Activated T-cell treated with anti-CD3 and anti-CD28 coated beads, Interleukin-2, amount 50 U/mL, for 72 hours (primary cell): Measurements from ENCODE around the gene UROC1. TPM values are rescaled to one million over a fixed set of nuclear protein-coding genes. Genes with fewer than 3 reads are reported as not detected.
A peak's percentile ranks its signal among the peaks of the same experiment; 100 is the strongest.

ENCODE experiments used
- ATAC-seq, 2 donors: fragments of 150-1000 bp; cut with Tn5 transposase; replicated peaks in 1 of 2; 2 replicates each; pipeline ENCODE4 v1.10.0; 2021; ENCODE audit warnings: moderate library complexity in 2 of 2, mild to moderate bottlenecking in 1 of 2
- DNase-seq, 2 donors: peaks; one replicate each; pipeline ENCODE4 v3.0.0; 2021 to 2022; ENCODE audit warnings: mixed read lengths in 1 of 2
- H3K27ac Mint-ChIP-seq: one replicate; pipeline ENCODE4 v1.8.0; 2022; ENCODE audit warnings: mild to moderate bottlenecking, moderate library complexity, mixed read lengths
- H3K27me3 Mint-ChIP-seq: one replicate; pipeline ENCODE4 v1.8.0; 2022; ENCODE audit warnings: low read depth, mixed read lengths
- H3K36me3 Mint-ChIP-seq, 2 donors: one replicate each; pipeline ENCODE4 v1.8.0; 2022; ENCODE audit warnings: mixed read lengths in 2 of 2, mild to moderate bottlenecking in 1 of 2; ENCODE audit not compliant: insufficient read depth in 2 of 2
- H3K4me1 Mint-ChIP-seq: one replicate; pipeline ENCODE4 v1.8.0; 2022; ENCODE audit warnings: low read depth, mixed read lengths
- H3K4me3 Mint-ChIP-seq, 2 donors: one replicate each; pipeline ENCODE4 v1.8.0; 2022; ENCODE audit warnings: mild to moderate bottlenecking in 2 of 2, mixed read lengths in 2 of 2, moderate library complexity in 2 of 2
- H3K9me3 Mint-ChIP-seq, 2 donors: one replicate each; pipeline ENCODE4 v1.8.0; 2022; ENCODE audit warnings: mixed read lengths in 2 of 2
- total RNA-seq, 2 donors: library from RNA; stranded (reverse); gene quantifications; one replicate each; pipeline ENCODE4 v1.2.3, GENCODE V29; 2022

Gene UROC1
- total RNA-seq, 2 donors from 2014 or later: not detected

GRCh38 chr3:126533506-126533905 is 15.9 kb upstream of the UROC1 start:
- Mint-ChIP-seq H3K9me3 (no peaks in the 10 kb centered on the region), H3K4me3 (no peak overlapping the region), H3K36me3 (no peaks in the 10 kb centered on the region), H3K4me1 (no peaks in the 10 kb centered on the region), H3K27me3 (peaks cover 13% of the 10 kb centered on the region), H3K27ac (no peak overlapping the region)
- ATAC-seq (no peak), DNase-seq (no peak)

- no peaks in the 10 kb centered on the region for H3K4me1 Mint-ChIP-seq
- peaks cover 13% of the 10 kb centered on the region for H3K27me3 Mint-ChIP-seq
- ATAC-seq: no peak
- H3K36me3 Mint-ChIP-seq: no peaks in the 10 kb centered on the region
- no peak overlapping the region for H3K27ac Mint-ChIP-seq
- H3K9me3 Mint-ChIP-seq: no peaks in the 10 kb centered on the region
- H3K4me3 Mint-ChIP-seq: no peak overlapping the region
- DNase-seq: no peak
These were observed 13.4 kb upstream of the UROC1 start for GRCh38 chr3:126531051-126531330.

- Mint-ChIP-seq H3K9me3 (no peaks in the 10 kb centered on the region), H3K27ac (no peak overlapping the region), H3K36me3 (no peaks in the 10 kb centered on the region), H3K4me1 (no peaks in the 10 kb centered on the region), H3K4me3 (no peak overlapping the region), H3K27me3 (peaks cover 13% of the 10 kb centered on the region)
- DNase-seq: no peak
- ATAC-seq: peak; percentile 29 to 30
These were observed 12.8 kb upstream of the UROC1 start for GRCh38 chr3:126530171-126531050.

GRCh38 chr3:126529585-126530170 is 12.1 kb upstream of the UROC1 start:
- peak; percentile 5 to 19 for ATAC-seq
- Mint-ChIP-seq H3K4me3 (no peak overlapping the region), H3K27me3 (peaks cover 12% of the 10 kb centered on the region), H3K36me3 (no peaks in the 10 kb centered on the region), H3K4me1 (no peaks in the 10 kb centered on the region), H3K27ac (no peak overlapping the region), H3K9me3 (no peaks in the 10 kb centered on the region)
- DNase-seq: no peak

GRCh38 chr3:126528800-126529541 is 11.4 kb upstream of the UROC1 start:
- Mint-ChIP-seq H3K9me3 (no peaks in the 10 kb centered on the region), H3K4me1 (no peaks in the 10 kb centered on the region), H3K27ac (no peak overlapping the region), H3K27me3 (peaks cover 5% of the 10 kb centered on the region), H3K4me3 (no peak overlapping the region), H3K36me3 (no peaks in the 10 kb centered on the region)
- no peak for DNase-seq
- no peak for ATAC-seq

DNA sequence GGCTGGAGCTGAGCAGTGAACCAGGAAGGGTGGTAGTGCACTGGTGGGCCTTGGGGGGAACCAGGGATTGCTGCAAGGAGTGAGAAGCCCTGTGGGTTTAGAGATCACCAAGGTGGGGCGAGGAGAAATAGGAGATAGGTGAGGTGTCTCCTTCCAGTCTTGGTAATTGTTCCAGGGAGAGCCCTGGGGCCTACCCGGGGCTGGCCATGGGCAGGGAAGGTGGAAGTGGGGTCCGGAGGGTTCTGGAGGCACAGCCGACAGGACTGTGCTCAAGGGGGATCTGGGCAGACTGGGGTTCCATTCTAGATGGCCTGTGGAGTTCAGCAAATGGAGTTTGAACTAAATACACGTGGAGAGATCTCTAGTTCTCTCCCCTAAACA is 10.8 kb upstream of the UROC1 start:
- Mint-ChIP-seq H3K9me3 (no peaks in the 10 kb centered on the region), H3K36me3 (no peaks in the 10 kb centered on the region), H3K27me3 (peaks cover 1% of the 10 kb centered on the region), H3K27ac (no peak overlapping the region), H3K4me3 (no peak overlapping the region), H3K4me1 (no peaks in the 10 kb centered on the region)
- DNase-seq (no peak), ATAC-seq (no peak)

GRCh38 chr3:126527455-126528211 is 10.1 kb upstream of the UROC1 start:
- no peak for ATAC-seq
- no peaks in the 10 kb centered on the region for H3K9me3 Mint-ChIP-seq
- H3K4me3 Mint-ChIP-seq: no peak overlapping the region

GRCh38 chr3:126527006-126527405 is 9.4 kb upstream of the UROC1 start:
- H3K4me1 Mint-ChIP-seq: no peaks in the 10 kb centered on the region
- H3K27me3 Mint-ChIP-seq: peaks cover 15% of the 10 kb centered on the region
- H3K4me3 Mint-ChIP-seq: no peak overlapping the region
- no peaks in the 10 kb centered on the region for H3K36me3 Mint-ChIP-seq
- no peak for DNase-seq
- no peak overlapping the region for H3K27ac Mint-ChIP-seq
- no peak for ATAC-seq
- no peaks in the 10 kb centered on the region for H3K9me3 Mint-ChIP-seq

More at GRCh38 chr3:126527455-126528211, 10.1 kb upstream of the UROC1 start:
- H3K27me3 Mint-ChIP-seq: peaks cover 9% of the 10 kb centered on the region
- no peak for DNase-seq
- no peak overlapping the region for H3K27ac Mint-ChIP-seq
- no peaks in the 10 kb centered on the region for H3K4me1 Mint-ChIP-seq
- no peaks in the 10 kb centered on the region for H3K36me3 Mint-ChIP-seq

- no peaks in the 10 kb centered on the region for H3K4me1 Mint-ChIP-seq
- ATAC-seq: no peak
- DNase-seq: no peak
- peaks cover 16% of the 10 kb centered on the region for H3K27me3 Mint-ChIP-seq
- no peak overlapping the region for H3K4me3 Mint-ChIP-seq
- H3K36me3 Mint-ChIP-seq: no peaks in the 10 kb centered on the region
- H3K27ac Mint-ChIP-seq: no peak overlapping the region
- H3K9me3 Mint-ChIP-seq: no peaks in the 10 kb centered on the region
These were observed 9.1 kb upstream of the UROC1 start for GRCh38 chr3:126526668-126527005.

- H3K4me3 Mint-ChIP-seq: peak overlapping the region in 1 of 2 donors; percentile 20
- H3K27ac Mint-ChIP-seq: no peak overlapping the region
- no peak for ATAC-seq
- DNase-seq: no peak
- H3K27me3 Mint-ChIP-seq: peaks cover 16% of the 10 kb centered on the region
- no peaks in the 10 kb centered on the region for H3K36me3 Mint-ChIP-seq
- H3K4me1 Mint-ChIP-seq: no peaks in the 10 kb centered on the region
- no peaks in the 10 kb centered on the region for H3K9me3 Mint-ChIP-seq
These were observed 8.5 kb upstream of the UROC1 start for GRCh38 chr3:126525853-126526667.

GRCh38 chr3:126525091-126525852 is 7.7 kb upstream of the UROC1 start:
- H3K27me3 Mint-ChIP-seq: peaks cover 16% of the 10 kb centered on the region
- no peaks in the 10 kb centered on the region for H3K36me3 Mint-ChIP-seq
- DNase-seq (no peak), ATAC-seq (no peak)
- H3K4me3 Mint-ChIP-seq: peak overlapping the region in 1 of 2 donors; percentile 67
- no peaks in the 10 kb centered on the region for H3K4me1 Mint-ChIP-seq
- no peak overlapping the region for H3K27ac Mint-ChIP-seq
- H3K9me3 Mint-ChIP-seq: no peaks in the 10 kb centered on the region
